Skin epidermis (tissue), 12 donors: Measurements from ENCODE around the gene NECTIN1.
A peak's percentile ranks its signal among the peaks of the same experiment; 100 is the strongest.

Experiments used
- H3K27ac ChIP-seq, 21 experiments: fragments of 200-600 bp; sonication (generic) in 11 of 21; one replicate each; pipeline ENCODE4 v1.5.0; 2020; ENCODE audit warnings: mild to moderate bottlenecking in 3 of 21, inconsistent platforms in 2 of 21, moderate library complexity in 2 of 21
- H3K4me3 ChIP-seq, 7 experiments: fragments of 200-600 bp; sonication (generic) in 2 of 7; one replicate each; pipeline ENCODE4 v1.5.0; 2020; ENCODE audit warnings: inconsistent platforms in 2 of 7, mild to moderate bottlenecking in 2 of 7, moderate library complexity in 1 of 7

Gene NECTIN1

GRCh38 chr11:119738059-119738439 lies 9.0 kb upstream of the NECTIN1 start:
- Histone ChIP-seq H3K4me3 (no peak overlapping the region), H3K27ac (no peak overlapping the region)

GRCh38 chr11:119737366-119738058 lies 8.5 kb upstream of the NECTIN1 start:
- no peak overlapping the region for H3K4me3 ChIP-seq
- H3K27ac ChIP-seq = no peak overlapping the region

GRCh38 chr11:119734788-119735187 lies 5.8 kb upstream of the NECTIN1 start:
- no peak overlapping the region for H3K27ac ChIP-seq
- no peak overlapping the region for H3K4me3 ChIP-seq

- Histone ChIP-seq H3K27ac (peak overlapping the region in 2 of 21 experiments; percentile 82 to 87), H3K4me3 (no peak overlapping the region)
Observed at GRCh38 chr11:119730789-119731386, 1.9 kb upstream of the NECTIN1 start.

- Histone ChIP-seq H3K27ac (peak overlapping the region in 18 of 21 experiments; percentile 18 to 95 (median 88)), H3K4me3 (peak overlapping the region; percentile 51 to 90 (median 70))
Observed at GRCh38 chr11:119729951-119730613, 1.1 kb upstream of the NECTIN1 start.

GRCh38 chr11:119729581-119729927 lies 554 bp upstream of the NECTIN1 start:
- peak overlapping the region; percentile 51 to 90 (median 70) for H3K4me3 ChIP-seq

GRCh38 chr11:119728211-119728626 lies 781 bp downstream of the NECTIN1 start:
- peak overlapping the region; percentile 67 to 95 (median 88) for H3K27ac ChIP-seq
- H3K4me3 ChIP-seq = peak overlapping the region; percentile 51 to 90 (median 70)

More at GRCh38 chr11:119729581-119729927, 554 bp upstream of the NECTIN1 start:
- peak overlapping the region in 20 of 21 experiments; percentile 57 to 95 (median 88) for H3K27ac ChIP-seq

- H3K4me3 ChIP-seq = peak overlapping the region; percentile 51 to 90 (median 70)
- peak overlapping the region; percentile 67 to 95 (median 88) for H3K27ac ChIP-seq
Observed at GRCh38 chr11:119727523-119728151, 1.4 kb downstream of the NECTIN1 start.

- Histone ChIP-seq H3K27ac (peak overlapping the region; percentile 67 to 95 (median 88)), H3K4me3 (peak overlapping the region; percentile 51 to 90 (median 70))
Observed at GRCh38 chr11:119726585-119727522, 2.1 kb downstream of the NECTIN1 start.

- H3K27ac ChIP-seq = peak overlapping the region in 12 of 21 experiments; percentile 67 to 95 (median 88)
- peak overlapping the region; percentile 51 to 90 (median 70) for H3K4me3 ChIP-seq
Observed at GRCh38 chr11:119726150-119726553, 2.8 kb downstream of the NECTIN1 start.

- peak overlapping the region in 2 of 7 experiments; percentile 64 to 74 for H3K4me3 ChIP-seq
Observed at GRCh38 chr11:119724956-119725355, 4.0 kb downstream of the NECTIN1 start.

GRCh38 chr11:119723952-119724325 lies 5.1 kb downstream of the NECTIN1 start:
- peak overlapping the region in 1 of 7 experiments; percentile 16 for H3K4me3 ChIP-seq
- H3K27ac ChIP-seq = peak overlapping the region in 2 of 21 experiments; percentile 2 to 37

More at GRCh38 chr11:119724956-119725355, 4.0 kb downstream of the NECTIN1 start:
- peak overlapping the region in 2 of 21 experiments; percentile 2 to 37 for H3K27ac ChIP-seq

- H3K4me3 ChIP-seq = peak overlapping the region in 1 of 7 experiments; percentile 16
- H3K27ac ChIP-seq = no peak overlapping the region
Observed at GRCh38 chr11:119723243-119723951, 5.6 kb downstream of the NECTIN1 start.

- H3K4me3 ChIP-seq = no peak overlapping the region
- peak overlapping the region in 1 of 21 experiments; percentile 51 for H3K27ac ChIP-seq
Observed at GRCh38 chr11:119722281-119722794, 6.7 kb downstream of the NECTIN1 start.

GRCh38 chr11:119721129-119722120 lies 7.6 kb downstream of the NECTIN1 start:
- Histone ChIP-seq H3K27ac (peak overlapping the region in 8 of 21 experiments; percentile 0 to 51 (median 23)), H3K4me3 (no peak overlapping the region)

- Histone ChIP-seq H3K4me3 (no peak overlapping the region), H3K27ac (peak overlapping the region in 4 of 21 experiments; percentile 4 to 51 (median 24))
Observed at GRCh38 chr11:119720311-119720913, 8.6 kb downstream of the NECTIN1 start.
